HepG2 (cell line): ENCODE results near the gene DUSP22.

ENCODE experiments used
- CEBPG ChIP-seq: IDR thresholded peaks from 2 replicates; pipeline ENCODE4 v1.6.1; 2016
- GTF2F1 ChIP-seq: fragments of 150-350 bp; IDR thresholded peaks from 2 replicates; pipeline ENCODE4 v1.6.1; 2014; ENCODE audit warnings: low read length
- NFYB ChIP-seq: sonication (generic); formaldehyde crosslinking; IDR thresholded peaks from 2 replicates; pipeline ENCODE4 v1.4.0; 2020; ENCODE audit warnings: missing genetic modification reagents
- POLR2AphosphoS5 ChIP-seq: IDR thresholded peaks from 2 replicates; pipeline ENCODE4 v1.6.1; 2012; ENCODE audit warnings: low read depth, low read length
- RFXAP ChIP-seq: sonication (generic); formaldehyde crosslinking; IDR thresholded peaks from 2 replicates; pipeline ENCODE4 v1.4.0; 2020; ENCODE audit warnings: missing genetic modification reagents, borderline replicate concordance
- SUZ12 ChIP-seq: fragments of 150-350 bp; IDR thresholded peaks from 2 replicates; pipeline ENCODE4 v1.6.1; 2014; ENCODE audit warnings: low read depth, low read length
- ZFP41 ChIP-seq: sonication (generic); formaldehyde crosslinking; IDR thresholded peaks from 2 replicates; pipeline ENCODE4 v1.4.0; 2020; ENCODE audit warnings: mild to moderate bottlenecking, missing genetic modification reagents, borderline replicate concordance
- ZSCAN20 ChIP-seq: sonication (generic); formaldehyde crosslinking; IDR thresholded peaks from 2 replicates; pipeline ENCODE4 v1.4.0; 2020; ENCODE audit warnings: missing genetic modification reagents, mild to moderate bottlenecking, borderline replicate concordance
- TF ChIP-seq, protein P1 (sequence below): sonication (generic); formaldehyde crosslinking; IDR thresholded peaks from 2 replicates; pipeline ENCODE4 v1.4.0; 2020; ENCODE audit warnings: missing genetic modification reagents
- TF ChIP-seq, protein P2 (sequence below): sonication (generic); formaldehyde crosslinking; conservative IDR thresholded peaks from 2 replicates; pipeline ENCODE4 v1.4.0; 2020; ENCODE audit warnings: missing genetic modification reagents
- TF ChIP-seq, protein P3 (sequence below), 2 experiments: sonication (generic) in 1 of 2; formaldehyde crosslinking in 1 of 2; IDR thresholded peaks; 2 replicates each; pipeline versions ENCODE4 v1.5.1 to v1.6.1; 2011 to 2020; ENCODE audit warnings: borderline replicate concordance in 1 of 2, low read depth in 1 of 2, low read length in 1 of 2, mild to moderate bottlenecking in 1 of 2, missing genetic modification reagents in 1 of 2, moderate library complexity in 1 of 2
- TF ChIP-seq, protein P4 (sequence below): sonication (generic); formaldehyde crosslinking; IDR thresholded peaks from 2 replicates; pipeline ENCODE4 v1.4.0; 2020; ENCODE audit warnings: mild to moderate bottlenecking, low read depth, missing genetic modification reagents
- TF ChIP-seq, protein P5 (sequence below), 2 experiments: fragments of 450-650 bp in 1 of 2; sonication (generic) in 1 of 2; formaldehyde crosslinking; IDR thresholded peaks; 2 replicates each; pipeline versions ENCODE4 v1.5.0 to v1.8.0; 2020 to 2022; ENCODE audit warnings: mild to moderate bottlenecking in 1 of 2, missing genetic modification reagents in 1 of 2
- TF ChIP-seq, protein P6 (sequence below): sonication (generic); formaldehyde crosslinking; IDR thresholded peaks from 2 replicates; pipeline ENCODE4 v1.5.0; 2020; ENCODE audit warnings: mild to moderate bottlenecking, missing genetic modification reagents, moderate library complexity

DNA sequence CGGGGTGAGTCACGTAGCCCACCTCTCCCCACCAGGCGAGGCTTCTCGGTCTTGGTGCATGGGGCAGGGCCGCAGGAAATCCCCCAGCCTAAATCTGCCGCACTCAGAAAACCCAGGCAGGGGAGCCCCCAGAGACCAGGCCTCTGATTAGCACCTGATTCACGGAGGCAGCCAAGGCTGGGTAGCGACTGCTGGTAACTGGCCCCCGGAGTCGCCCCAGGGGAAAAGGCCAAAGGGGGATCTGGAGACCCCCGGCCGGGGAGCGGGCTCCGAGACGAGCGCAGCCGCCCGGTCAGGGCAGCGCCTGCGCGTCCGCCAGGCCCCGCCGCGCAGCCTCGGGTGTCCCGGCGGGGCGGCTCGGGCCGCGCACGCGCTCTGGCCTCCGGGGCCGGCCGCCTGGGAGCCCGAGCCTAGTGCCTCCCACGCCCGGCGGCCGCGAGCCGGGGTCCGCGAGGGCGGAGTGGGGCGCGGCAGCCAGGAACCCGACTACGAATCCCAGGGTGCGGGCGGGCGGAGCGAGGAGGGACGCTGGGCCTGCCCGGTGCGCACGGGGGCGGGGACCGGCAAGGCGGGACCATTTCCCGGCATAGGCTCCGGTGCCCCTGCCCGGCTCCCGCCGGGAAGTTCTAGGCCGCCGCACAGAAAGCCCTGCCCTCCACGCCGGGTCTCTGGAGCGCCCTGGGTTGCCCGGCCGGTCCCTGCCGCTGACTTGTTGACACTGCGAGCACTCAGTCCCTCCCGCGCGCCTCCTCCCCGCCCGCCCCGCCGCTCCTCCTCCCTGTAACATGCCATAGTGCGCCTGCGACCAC, at the start of gene DUSP22:
- TF ChIP-seq NFYB (CRISPR knock-in tag) (no peak), CEBPG (CRISPR knock-in tag) (no peak), GTF2F1 (no peak), POLR2AphosphoS5 (peak; percentile 71), SUZ12 (no peak), ZFP41 (CRISPR knock-in tag) (peak; percentile 53; the same call in 1 of the 2 replicates), ZSCAN20 (CRISPR knock-in tag) (no peak; the same call in 1 of the 2 replicates), RFXAP (CRISPR knock-in tag) (0 out of 2 replicates have a peak, but pooled peaks have one; percentile 24)
- TF ChIP-seq, protein P1, sequence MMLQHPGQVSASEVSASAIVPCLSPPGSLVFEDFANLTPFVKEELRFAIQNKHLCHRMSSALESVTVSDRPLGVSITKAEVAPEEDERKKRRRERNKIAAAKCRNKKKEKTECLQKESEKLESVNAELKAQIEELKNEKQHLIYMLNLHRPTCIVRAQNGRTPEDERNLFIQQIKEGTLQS, result peak; percentile 19; the same call in 1 of the 2 replicates
- TF ChIP-seq, protein P2, sequence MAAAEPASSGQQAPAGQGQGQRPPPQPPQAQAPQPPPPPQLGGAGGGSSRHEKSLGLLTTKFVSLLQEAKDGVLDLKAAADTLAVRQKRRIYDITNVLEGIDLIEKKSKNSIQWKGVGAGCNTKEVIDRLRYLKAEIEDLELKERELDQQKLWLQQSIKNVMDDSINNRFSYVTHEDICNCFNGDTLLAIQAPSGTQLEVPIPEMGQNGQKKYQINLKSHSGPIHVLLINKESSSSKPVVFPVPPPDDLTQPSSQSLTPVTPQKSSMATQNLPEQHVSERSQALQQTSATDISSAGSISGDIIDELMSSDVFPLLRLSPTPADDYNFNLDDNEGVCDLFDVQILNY (CRISPR knock-in tag), result no peak; the same call in 1 of the 2 replicates
- TF ChIP-seq, protein P3, sequence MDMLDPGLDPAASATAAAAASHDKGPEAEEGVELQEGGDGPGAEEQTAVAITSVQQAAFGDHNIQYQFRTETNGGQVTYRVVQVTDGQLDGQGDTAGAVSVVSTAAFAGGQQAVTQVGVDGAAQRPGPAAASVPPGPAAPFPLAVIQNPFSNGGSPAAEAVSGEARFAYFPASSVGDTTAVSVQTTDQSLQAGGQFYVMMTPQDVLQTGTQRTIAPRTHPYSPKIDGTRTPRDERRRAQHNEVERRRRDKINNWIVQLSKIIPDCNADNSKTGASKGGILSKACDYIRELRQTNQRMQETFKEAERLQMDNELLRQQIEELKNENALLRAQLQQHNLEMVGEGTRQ (IDR thresholded peaks at IDR 0.05; ENCODE audit: low read depth, low read length), result no peak
- TF ChIP-seq, protein P3 (CRISPR knock-in tag; IDR thresholded peaks at IDR 0.05; ENCODE audit: borderline replicate concordance), result no peak
- TF ChIP-seq, protein P4, sequence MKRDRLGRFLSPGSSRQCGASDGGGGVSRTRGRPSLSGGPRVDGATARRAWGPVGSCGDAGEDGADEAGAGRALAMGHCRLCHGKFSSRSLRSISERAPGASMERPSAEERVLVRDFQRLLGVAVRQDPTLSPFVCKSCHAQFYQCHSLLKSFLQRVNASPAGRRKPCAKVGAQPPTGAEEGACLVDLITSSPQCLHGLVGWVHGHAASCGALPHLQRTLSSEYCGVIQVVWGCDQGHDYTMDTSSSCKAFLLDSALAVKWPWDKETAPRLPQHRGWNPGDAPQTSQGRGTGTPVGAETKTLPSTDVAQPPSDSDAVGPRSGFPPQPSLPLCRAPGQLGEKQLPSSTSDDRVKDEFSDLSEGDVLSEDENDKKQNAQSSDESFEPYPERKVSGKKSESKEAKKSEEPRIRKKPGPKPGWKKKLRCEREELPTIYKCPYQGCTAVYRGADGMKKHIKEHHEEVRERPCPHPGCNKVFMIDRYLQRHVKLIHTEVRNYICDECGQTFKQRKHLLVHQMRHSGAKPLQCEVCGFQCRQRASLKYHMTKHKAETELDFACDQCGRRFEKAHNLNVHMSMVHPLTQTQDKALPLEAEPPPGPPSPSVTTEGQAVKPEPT (CRISPR knock-in tag), result no peak
- TF ChIP-seq, protein P5, sequence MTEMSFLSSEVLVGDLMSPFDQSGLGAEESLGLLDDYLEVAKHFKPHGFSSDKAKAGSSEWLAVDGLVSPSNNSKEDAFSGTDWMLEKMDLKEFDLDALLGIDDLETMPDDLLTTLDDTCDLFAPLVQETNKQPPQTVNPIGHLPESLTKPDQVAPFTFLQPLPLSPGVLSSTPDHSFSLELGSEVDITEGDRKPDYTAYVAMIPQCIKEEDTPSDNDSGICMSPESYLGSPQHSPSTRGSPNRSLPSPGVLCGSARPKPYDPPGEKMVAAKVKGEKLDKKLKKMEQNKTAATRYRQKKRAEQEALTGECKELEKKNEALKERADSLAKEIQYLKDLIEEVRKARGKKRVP (CRISPR knock-in tag; IDR thresholded peaks at IDR 0.05), result no peak
- TF ChIP-seq, protein P6, sequence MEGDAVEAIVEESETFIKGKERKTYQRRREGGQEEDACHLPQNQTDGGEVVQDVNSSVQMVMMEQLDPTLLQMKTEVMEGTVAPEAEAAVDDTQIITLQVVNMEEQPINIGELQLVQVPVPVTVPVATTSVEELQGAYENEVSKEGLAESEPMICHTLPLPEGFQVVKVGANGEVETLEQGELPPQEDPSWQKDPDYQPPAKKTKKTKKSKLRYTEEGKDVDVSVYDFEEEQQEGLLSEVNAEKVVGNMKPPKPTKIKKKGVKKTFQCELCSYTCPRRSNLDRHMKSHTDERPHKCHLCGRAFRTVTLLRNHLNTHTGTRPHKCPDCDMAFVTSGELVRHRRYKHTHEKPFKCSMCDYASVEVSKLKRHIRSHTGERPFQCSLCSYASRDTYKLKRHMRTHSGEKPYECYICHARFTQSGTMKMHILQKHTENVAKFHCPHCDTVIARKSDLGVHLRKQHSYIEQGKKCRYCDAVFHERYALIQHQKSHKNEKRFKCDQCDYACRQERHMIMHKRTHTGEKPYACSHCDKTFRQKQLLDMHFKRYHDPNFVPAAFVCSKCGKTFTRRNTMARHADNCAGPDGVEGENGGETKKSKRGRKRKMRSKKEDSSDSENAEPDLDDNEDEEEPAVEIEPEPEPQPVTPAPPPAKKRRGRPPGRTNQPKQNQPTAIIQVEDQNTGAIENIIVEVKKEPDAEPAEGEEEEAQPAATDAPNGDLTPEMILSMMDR (CRISPR knock-in tag), result no peak
